Fibroblast of lung (primary cell): ENCODE data around the gene GPSM1. TPM values are rescaled to one million over a fixed set of nuclear protein-coding genes. Genes with fewer than 3 reads are reported as not detected.
A peak's percentile ranks its signal among the peaks of the same experiment; 100 is the strongest.

ENCODE experiments used
- DNase-seq, 2 donors: peaks; one replicate each; pipeline versions ENCODE4 v3.0.0 to v3.0.0-alpha.2; 2010; ENCODE audit warnings: low read depth in 2 of 2
- H2AFZ ChIP-seq: 2 replicates; pipeline ENCODE4 v1.5.1; 2012; ENCODE audit warnings: low read length, control low read depth, inconsistent platforms
- H3K27ac ChIP-seq: 2 replicates; pipeline ENCODE4 v1.5.1; 2011; ENCODE audit warnings: low read length, control low read depth; ENCODE audit not compliant: insufficient read depth
- H3K27me3 ChIP-seq: 2 replicates; pipeline ENCODE4 v1.5.1; 2011; ENCODE audit warnings: mild to moderate bottlenecking, low read length; ENCODE audit not compliant: control insufficient read depth, insufficient read depth
- H3K36me3 ChIP-seq: 2 replicates; pipeline ENCODE4 v1.5.1; 2011; ENCODE audit warnings: low read length; ENCODE audit not compliant: control insufficient read depth, insufficient read depth
- H3K4me1 ChIP-seq: 2 replicates; pipeline ENCODE4 v1.5.1; 2011; ENCODE audit warnings: low read length; ENCODE audit not compliant: control insufficient read depth, insufficient read depth; ENCODE audit errors: extremely low read depth
- H3K4me2 ChIP-seq: 2 replicates; pipeline ENCODE4 v1.5.1; 2011; ENCODE audit warnings: low read length, control low read depth; ENCODE audit not compliant: insufficient read depth; ENCODE audit errors: extremely low read depth
- H3K4me3 ChIP-seq, 4 experiments: fragments of 200-600 bp in 1 of 4; sonication (generic) in 1 of 4; replicated peaks in 1 of 4; 2 replicates each; pipeline ENCODE4 v1.5.1; 2011 to 2016; ENCODE audit warnings: low read length in 4 of 4, low read depth in 3 of 4, mild to moderate bottlenecking in 3 of 4, control low read depth in 2 of 4, inconsistent platforms in 1 of 4, mixed read lengths in 1 of 4; ENCODE audit not compliant: insufficient read depth in 1 of 4; ENCODE audit errors: control extremely low read depth in 1 of 4
- H3K79me2 ChIP-seq: 2 replicates; pipeline ENCODE4 v1.5.1; 2012; ENCODE audit warnings: mild to moderate bottlenecking, low read length, inconsistent platforms; ENCODE audit not compliant: control insufficient read depth, insufficient read depth
- H3K9ac ChIP-seq: 2 replicates; pipeline ENCODE4 v1.5.1; 2011; ENCODE audit warnings: mild to moderate bottlenecking, low read length, control low read depth; ENCODE audit not compliant: insufficient read depth
- H3K9me3 ChIP-seq: 2 replicates; pipeline ENCODE4 v1.5.1; 2012; ENCODE audit warnings: low read depth, low read length; ENCODE audit not compliant: control insufficient read depth, insufficient read depth
- H4K20me1 ChIP-seq: 2 replicates; pipeline ENCODE4 v1.5.1; 2011; ENCODE audit warnings: low read length; ENCODE audit not compliant: control insufficient read depth, insufficient read depth; ENCODE audit errors: extremely low read depth
- CTCF ChIP-seq, 2 donors: IDR thresholded peaks in 1 of 2; conservative IDR thresholded peaks in 1 of 2; 1 replicate in 1 of 2; 2 replicates in 1 of 2; pipeline ENCODE4 v1.5.1; 2011 to 2012; ENCODE audit warnings: low read length in 2 of 2, control low read depth in 1 of 2, inconsistent platforms in 1 of 2, low read depth in 1 of 2, mild to moderate bottlenecking in 1 of 2
- EZH2 ChIP-seq: IDR thresholded peaks from 2 replicates; pipeline ENCODE4 v1.5.1; 2012; ENCODE audit warnings: low read length, control low read depth, mild to moderate bottlenecking; ENCODE audit errors: missing control alignments
- polyA minus RNA-seq: library from RNA; depleted of rRNA, polyadenylated mRNA; stranded (reverse); fragments of >200 nt; gene quantifications from 2 replicates; pipeline ENCODE4 v1.2.3, GENCODE V29; 2011; ENCODE audit warnings: low replicate concordance
- polyA plus RNA-seq, 2 donors: library from polyadenylated mRNA; depleted of rRNA in 1 of 2; stranded (reverse) in 1 of 2; unstranded in 1 of 2; fragments of >200 nt; gene quantifications; 2 replicates each; pipeline ENCODE4 v1.2.1, GENCODE V29; 2011 to 2012; ENCODE audit warnings: missing spikeins in 1 of 2
- total RNA-seq: library from RNA; depleted of rRNA; stranded (reverse); fragments of >200 nt; gene quantifications from 2 replicates; pipeline ENCODE4 v1.2.1, GENCODE V29; 2014

GPSM1 gene, protein sequence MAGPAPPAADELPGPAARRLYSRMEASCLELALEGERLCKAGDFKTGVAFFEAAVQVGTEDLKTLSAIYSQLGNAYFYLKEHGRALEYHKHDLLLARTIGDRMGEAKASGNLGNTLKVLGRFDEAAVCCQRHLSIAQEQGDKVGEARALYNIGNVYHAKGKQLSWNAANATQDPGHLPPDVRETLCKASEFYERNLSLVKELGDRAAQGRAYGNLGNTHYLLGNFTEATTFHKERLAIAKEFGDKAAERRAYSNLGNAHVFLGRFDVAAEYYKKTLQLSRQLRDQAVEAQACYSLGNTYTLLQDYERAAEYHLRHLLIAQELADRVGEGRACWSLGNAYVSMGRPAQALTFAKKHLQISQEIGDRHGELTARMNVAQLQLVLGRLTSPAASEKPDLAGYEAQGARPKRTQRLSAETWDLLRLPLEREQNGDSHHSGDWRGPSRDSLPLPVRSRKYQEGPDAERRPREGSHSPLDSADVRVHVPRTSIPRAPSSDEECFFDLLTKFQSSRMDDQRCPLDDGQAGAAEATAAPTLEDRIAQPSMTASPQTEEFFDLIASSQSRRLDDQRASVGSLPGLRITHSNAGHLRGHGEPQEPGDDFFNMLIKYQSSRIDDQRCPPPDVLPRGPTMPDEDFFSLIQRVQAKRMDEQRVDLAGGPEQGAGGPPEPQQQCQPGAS
- 54.2 and 60.3 TPM in 2 replicates for total RNA-seq
- 15.8 and 17.2 TPM in 2 replicates for polyA plus RNA-seq
- polyA plus RNA-seq (2012) = 42.7 and 50.3 TPM in 2 replicates
- 18.7 and 34.0 TPM in 2 replicates for polyA minus RNA-seq

GRCh38 chr9:136327304-136327974 is at the start of gene GPSM1:
GPSM1 (plus strand) TSS chr9:136327539; CDS start chr9:136327696, 157 bp downstream.
- Histone ChIP-seq H3K4me3 (peak within 1 kb of the TSS; percentile 78 to 95 (median 86)), H3K27me3 (no peaks in the 10 kb centered on the region), H3K79me2 (peaks cover 46% of the 10 kb centered on the region), H2AFZ (no peak within 1 kb of the TSS), H3K4me1 (peaks cover 27% of the 10 kb centered on the region), H3K9me3 (no peaks in the 10 kb centered on the region), H3K36me3 (peaks cover 7% of the 10 kb centered on the region), H4K20me1 (no peaks in the 10 kb centered on the region), H3K27ac (peak within 1 kb of the TSS; percentile 87), H3K9ac (peak within 1 kb of the TSS; percentile 88), H3K4me2 (peak within 1 kb of the TSS; percentile 93)
- peak; percentile 56 to 74 for DNase-seq
- TF ChIP-seq CTCF (conservative IDR thresholded peaks at IDR 0.05 in 1 of 2, IDR thresholded peaks at IDR 0.05 in 1 of 2; ENCODE audit: low read depth in 1 of 2, low read length in 2 of 2) (no peak), EZH2 (no peak)

DNA sequence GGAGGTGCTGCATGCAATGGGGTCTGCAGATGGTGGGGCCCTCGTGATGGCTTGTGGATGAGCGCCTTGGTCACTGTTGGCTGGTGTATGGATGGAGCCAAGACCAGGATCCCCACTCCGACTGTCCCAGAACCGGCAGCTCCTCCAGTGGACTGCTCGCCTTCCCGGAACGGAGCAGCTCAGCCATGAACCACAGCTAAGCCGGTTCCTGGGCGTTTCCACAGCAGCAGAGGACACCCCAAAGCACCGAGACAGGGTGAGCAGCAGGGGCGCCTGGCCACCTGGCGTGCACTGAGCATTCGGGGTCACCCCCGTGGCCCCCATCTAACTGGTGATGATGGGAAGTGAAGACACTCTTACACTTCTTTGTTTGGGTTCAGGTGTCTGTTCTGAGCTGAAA is 49.6 kb upstream of the GPSM1 start:
- H3K4me2 ChIP-seq = no peak overlapping the region
- no peak overlapping the region for H3K4me3 ChIP-seq

More for the DNA sequence above, 49.6 kb upstream of the GPSM1 start:
- Histone ChIP-seq H3K4me1 (no peaks in the 10 kb centered on the region), H3K27ac (no peak overlapping the region), H4K20me1 (peaks cover 1% of the 10 kb centered on the region), H2AFZ (no peak overlapping the region), H3K79me2 (no peaks in the 10 kb centered on the region), H3K9me3 (no peaks in the 10 kb centered on the region), H3K9ac (no peak overlapping the region), H3K36me3 (no peaks in the 10 kb centered on the region), H3K27me3 (peaks cover 25% of the 10 kb centered on the region)
- DNase-seq = no peak
- no peak for TF ChIP-seq CTCF (conservative IDR thresholded peaks at IDR 0.05 in 1 of 2, IDR thresholded peaks at IDR 0.05 in 1 of 2; ENCODE audit: low read depth in 1 of 2, low read length in 2 of 2)
- no peak for TF ChIP-seq EZH2
